ENCODE measurements around the gene SLC4A8.

DNA sequence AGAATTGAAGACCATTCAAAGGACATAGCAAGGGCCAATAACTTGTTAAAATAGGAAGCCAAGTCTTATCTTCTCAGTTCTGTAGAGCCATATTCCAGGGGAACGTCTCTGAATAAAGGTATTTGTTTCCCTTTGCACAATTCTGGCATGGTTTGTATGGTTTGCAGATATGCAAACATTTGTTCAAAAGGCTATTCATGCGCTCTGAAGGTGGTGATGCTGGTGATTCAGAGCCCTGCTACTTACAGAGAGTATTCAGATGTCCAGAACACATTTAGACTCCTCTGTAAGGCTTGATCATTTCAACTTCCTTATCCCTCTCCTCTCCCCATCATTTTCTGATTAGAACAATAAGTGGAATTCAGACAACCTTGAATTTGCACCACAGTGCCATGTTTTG, 35.9 kb downstream of the SLC4A8 start:
- TF ChIP-seq, protein P1, sequence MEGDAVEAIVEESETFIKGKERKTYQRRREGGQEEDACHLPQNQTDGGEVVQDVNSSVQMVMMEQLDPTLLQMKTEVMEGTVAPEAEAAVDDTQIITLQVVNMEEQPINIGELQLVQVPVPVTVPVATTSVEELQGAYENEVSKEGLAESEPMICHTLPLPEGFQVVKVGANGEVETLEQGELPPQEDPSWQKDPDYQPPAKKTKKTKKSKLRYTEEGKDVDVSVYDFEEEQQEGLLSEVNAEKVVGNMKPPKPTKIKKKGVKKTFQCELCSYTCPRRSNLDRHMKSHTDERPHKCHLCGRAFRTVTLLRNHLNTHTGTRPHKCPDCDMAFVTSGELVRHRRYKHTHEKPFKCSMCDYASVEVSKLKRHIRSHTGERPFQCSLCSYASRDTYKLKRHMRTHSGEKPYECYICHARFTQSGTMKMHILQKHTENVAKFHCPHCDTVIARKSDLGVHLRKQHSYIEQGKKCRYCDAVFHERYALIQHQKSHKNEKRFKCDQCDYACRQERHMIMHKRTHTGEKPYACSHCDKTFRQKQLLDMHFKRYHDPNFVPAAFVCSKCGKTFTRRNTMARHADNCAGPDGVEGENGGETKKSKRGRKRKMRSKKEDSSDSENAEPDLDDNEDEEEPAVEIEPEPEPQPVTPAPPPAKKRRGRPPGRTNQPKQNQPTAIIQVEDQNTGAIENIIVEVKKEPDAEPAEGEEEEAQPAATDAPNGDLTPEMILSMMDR (conservative IDR thresholded peaks at IDR 0.05), result no peak
- TF ChIP-seq ZFX (IDR thresholded peaks at IDR 0.05), result no peak
